Nephron progenitor cell (in vitro differentiated cells): ENCODE measurements around the gene LDLRAD4.

Experiments used
- DNase-seq: peaks from one replicate; pipeline ENCODE4 v3.0.0; 2021
- H3K27ac Mint-ChIP-seq: 2 replicates; pipeline ENCODE4 v1.8.0; 2021; ENCODE audit warnings: mild to moderate bottlenecking, moderate library complexity, mixed read lengths
- H3K27me3 Mint-ChIP-seq: 2 replicates; pipeline ENCODE4 v1.8.0; 2021; ENCODE audit warnings: mild to moderate bottlenecking, low read depth, mixed read lengths; ENCODE audit not compliant: poor library complexity
- H3K36me3 Mint-ChIP-seq: 2 replicates; pipeline ENCODE4 v1.8.0; 2021; ENCODE audit warnings: low read depth, mixed read lengths
- H3K4me1 Mint-ChIP-seq: 2 replicates; pipeline ENCODE4 v1.8.0; 2021; ENCODE audit warnings: mixed read lengths
- H3K4me3 Mint-ChIP-seq: 2 replicates; pipeline ENCODE4 v1.8.0; 2021; ENCODE audit warnings: mild to moderate bottlenecking, moderate library complexity, mixed read lengths
- H3K9me3 Mint-ChIP-seq: 2 replicates; pipeline ENCODE4 v1.8.0; 2021; ENCODE audit warnings: mild to moderate bottlenecking, moderate library complexity, mixed read lengths
- TF ChIP-seq, protein P1 (sequence below): fragments of 200-600 bp; sonication (generic); IDR thresholded peaks from 2 replicates; pipeline ENCODE4 v1.5.0; 2021; ENCODE audit warnings: antibody characterized with exemption

Gene LDLRAD4

DNA sequence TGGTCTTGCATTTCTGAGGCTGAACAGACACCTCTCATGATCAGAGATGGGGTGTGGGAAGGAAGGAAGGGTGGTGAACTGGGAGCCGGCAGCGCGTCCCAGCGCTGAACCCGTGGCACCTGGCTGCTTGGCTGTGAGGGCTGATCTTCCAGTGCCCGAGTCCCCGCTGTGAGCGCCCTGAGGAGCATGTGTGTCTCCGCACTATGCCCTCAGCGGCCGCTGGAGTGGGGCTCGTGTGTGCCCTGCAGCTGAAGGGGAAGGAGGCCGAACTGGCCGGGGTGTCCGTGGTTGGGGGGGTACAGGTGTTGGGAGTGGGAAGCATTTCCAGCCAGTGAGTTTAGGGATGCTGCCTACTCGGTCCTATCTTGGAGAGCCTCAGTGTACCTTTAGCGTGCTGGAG is 82.2 kb downstream of the LDLRAD4 start:
- Mint-ChIP-seq H3K36me3 (no peaks in the 10 kb centered on the region), H3K9me3 (peaks cover 6% of the 10 kb centered on the region), H3K27me3 (peaks cover 12% of the 10 kb centered on the region), H3K4me1 (peaks cover 29% of the 10 kb centered on the region), H3K4me3 (no peak overlapping the region), H3K27ac (no peak overlapping the region)
- no peak for DNase-seq
- TF ChIP-seq, protein P1, sequence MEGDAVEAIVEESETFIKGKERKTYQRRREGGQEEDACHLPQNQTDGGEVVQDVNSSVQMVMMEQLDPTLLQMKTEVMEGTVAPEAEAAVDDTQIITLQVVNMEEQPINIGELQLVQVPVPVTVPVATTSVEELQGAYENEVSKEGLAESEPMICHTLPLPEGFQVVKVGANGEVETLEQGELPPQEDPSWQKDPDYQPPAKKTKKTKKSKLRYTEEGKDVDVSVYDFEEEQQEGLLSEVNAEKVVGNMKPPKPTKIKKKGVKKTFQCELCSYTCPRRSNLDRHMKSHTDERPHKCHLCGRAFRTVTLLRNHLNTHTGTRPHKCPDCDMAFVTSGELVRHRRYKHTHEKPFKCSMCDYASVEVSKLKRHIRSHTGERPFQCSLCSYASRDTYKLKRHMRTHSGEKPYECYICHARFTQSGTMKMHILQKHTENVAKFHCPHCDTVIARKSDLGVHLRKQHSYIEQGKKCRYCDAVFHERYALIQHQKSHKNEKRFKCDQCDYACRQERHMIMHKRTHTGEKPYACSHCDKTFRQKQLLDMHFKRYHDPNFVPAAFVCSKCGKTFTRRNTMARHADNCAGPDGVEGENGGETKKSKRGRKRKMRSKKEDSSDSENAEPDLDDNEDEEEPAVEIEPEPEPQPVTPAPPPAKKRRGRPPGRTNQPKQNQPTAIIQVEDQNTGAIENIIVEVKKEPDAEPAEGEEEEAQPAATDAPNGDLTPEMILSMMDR: no peak

- Mint-ChIP-seq H3K4me3 (no peak overlapping the region), H3K27ac (peak overlapping the region; percentile 68), H3K9me3 (peaks cover 7% of the 10 kb centered on the region), H3K4me1 (peaks cover 29% of the 10 kb centered on the region), H3K27me3 (peaks cover 15% of the 10 kb centered on the region), H3K36me3 (no peaks in the 10 kb centered on the region)
- TF ChIP-seq, protein P1: no peak
- DNase-seq: no peak
Measured at GRCh38 chr18:13302040-13302439, 83.5 kb downstream of the LDLRAD4 start.

- H3K27me3 Mint-ChIP-seq: peaks cover 15% of the 10 kb centered on the region
- no peaks in the 10 kb centered on the region for H3K36me3 Mint-ChIP-seq
- TF ChIP-seq, protein P1: no peak
- peaks cover 7% of the 10 kb centered on the region for H3K9me3 Mint-ChIP-seq
- no peak for DNase-seq
- peaks cover 29% of the 10 kb centered on the region for H3K4me1 Mint-ChIP-seq
- peak overlapping the region; percentile 68 for H3K27ac Mint-ChIP-seq
- H3K4me3 Mint-ChIP-seq: no peak overlapping the region
Measured at GRCh38 chr18:13302457-13303225, 84.1 kb downstream of the LDLRAD4 start.

DNA sequence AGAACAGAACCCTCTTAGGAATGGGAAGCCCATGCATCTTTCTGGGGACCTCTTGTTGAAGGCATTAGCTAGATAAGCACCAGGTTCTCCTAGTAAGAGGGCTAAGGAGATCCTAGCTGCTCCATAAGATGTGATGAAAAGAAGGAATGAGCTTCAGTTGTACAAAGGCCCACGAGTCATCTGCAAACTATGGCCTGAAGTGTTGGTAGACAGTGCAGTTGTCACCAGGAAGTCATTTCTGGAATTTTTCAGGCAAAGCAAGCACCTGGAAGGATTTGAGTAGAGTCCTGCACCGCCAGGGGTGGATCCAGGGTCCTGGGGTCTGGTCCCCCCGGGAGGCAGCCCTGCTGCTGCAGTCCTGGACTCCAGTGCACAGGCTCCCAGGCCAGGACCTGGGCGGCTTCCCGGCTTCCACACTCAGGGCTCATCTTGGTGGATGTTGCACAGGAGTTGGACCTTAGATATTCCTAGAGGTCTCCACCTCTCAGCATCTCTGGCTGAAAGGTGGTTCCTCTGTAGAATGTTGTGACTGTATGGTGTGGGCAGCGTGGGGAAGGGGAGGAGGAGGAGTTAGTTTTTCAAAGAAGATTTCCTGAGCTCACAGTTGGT is 85.3 kb downstream of the LDLRAD4 start:
- DNase-seq: no peak
- TF ChIP-seq, protein P1: no peak
- Mint-ChIP-seq H3K27me3 (peaks cover 14% of the 10 kb centered on the region), H3K9me3 (peaks cover 7% of the 10 kb centered on the region), H3K27ac (no peak overlapping the region), H3K4me3 (no peak overlapping the region), H3K36me3 (no peaks in the 10 kb centered on the region), H3K4me1 (peaks cover 29% of the 10 kb centered on the region)

DNA sequence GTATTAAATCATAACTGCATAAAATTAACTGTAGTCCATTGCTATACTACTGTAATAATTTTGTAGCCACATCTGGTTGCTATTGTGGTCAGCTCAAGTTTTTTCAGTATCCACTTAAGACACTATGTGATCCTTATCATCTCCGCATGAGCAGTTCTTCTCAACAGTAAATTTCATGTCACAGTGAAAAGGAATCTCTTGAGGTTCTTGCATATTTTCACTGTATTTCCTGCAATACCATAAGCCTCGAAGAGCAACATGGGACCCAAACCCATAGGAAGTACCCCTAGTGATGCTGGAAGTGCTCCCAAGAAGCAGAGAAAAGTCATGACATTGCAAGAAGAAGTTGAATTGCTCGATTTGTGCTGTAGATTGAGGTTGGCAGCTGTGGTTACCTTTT is 86.7 kb downstream of the LDLRAD4 start:
- H3K9me3 Mint-ChIP-seq: peaks cover 7% of the 10 kb centered on the region
- TF ChIP-seq, protein P1: no peak
- no peak for DNase-seq
- no peaks in the 10 kb centered on the region for H3K36me3 Mint-ChIP-seq
- no peak overlapping the region for H3K4me3 Mint-ChIP-seq
- H3K27me3 Mint-ChIP-seq: peaks cover 14% of the 10 kb centered on the region
- no peak overlapping the region for H3K27ac Mint-ChIP-seq
- H3K4me1 Mint-ChIP-seq: peaks cover 29% of the 10 kb centered on the region
